T-helper 1 cell (primary cell): ENCODE data around the gene FAHD2B.
"Not testable (repeated sequence)": the region's sequence is repeated elsewhere in the genome, so short reads cannot be mapped to it uniquely, and the experiment has no call there.

Experiments
- DNase-seq, 5 donors: peaks; one replicate each; pipeline ENCODE4 v3.0.0-alpha.2; 2012 to 2020

Gene FAHD2B

GRCh38 chr2:97067279-97068004 lies 27.2 kb downstream of the FAHD2B start:
- no peak for DNase-seq

DNA sequence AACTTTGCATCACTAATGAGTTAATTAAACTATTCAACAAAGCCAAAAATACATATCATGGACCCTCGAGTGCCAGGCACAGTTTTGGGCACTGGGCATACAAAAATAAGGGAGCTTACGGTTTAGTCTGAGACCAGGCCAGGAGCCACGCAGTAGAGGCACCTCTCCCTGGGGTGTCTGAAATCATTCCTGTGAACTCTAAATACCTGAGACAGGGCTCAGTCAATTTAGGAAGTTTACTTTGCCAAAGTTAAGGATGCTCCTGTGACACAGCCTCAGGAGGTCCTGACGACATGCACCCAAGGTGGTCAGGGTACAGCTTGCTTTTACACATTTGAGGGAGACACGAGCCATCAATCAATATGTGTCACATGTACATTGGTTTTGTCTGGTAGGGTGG lies 28.7 kb downstream of the FAHD2B start:
- DNase-seq = not testable (repeated sequence)

DNA sequence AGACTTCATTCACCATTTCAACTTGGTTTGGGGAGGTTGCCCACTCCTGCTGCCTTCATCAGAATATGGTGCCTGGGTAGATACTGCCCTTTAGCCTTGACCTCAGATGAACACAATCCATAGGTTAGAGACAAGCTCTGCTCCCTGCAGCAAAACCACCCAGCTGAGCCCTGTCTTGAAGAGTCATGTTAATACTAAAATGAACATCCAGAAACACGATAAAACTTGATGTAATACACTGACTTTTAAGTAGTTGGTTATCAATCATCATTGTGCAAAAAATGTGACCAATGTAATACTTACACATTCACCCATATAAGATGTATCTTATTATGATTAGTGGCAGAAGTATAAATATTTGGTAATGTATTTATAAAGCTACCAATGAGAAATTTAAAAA lies 32.7 kb downstream of the FAHD2B start:
- not testable (repeated sequence) for DNase-seq

DNA sequence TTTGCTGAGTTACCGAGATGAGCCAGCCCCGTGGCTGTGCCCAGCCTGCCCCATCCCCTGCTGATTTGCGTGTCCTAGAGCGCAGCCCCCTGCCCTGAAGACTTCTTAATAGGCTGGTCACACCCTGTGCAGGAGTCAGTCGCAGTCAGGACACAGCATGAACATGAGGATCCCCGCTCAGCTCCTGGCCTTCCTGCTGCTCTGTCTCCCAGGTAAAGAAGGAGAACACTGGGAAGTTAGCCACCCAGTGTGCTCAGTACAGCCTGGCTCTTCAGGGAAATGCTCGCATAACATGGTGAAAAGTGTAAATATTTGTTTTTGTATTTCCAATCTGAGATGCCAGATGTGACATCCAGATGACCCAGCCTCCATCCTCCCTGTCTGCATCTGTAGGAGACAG lies 34.9 kb downstream of the FAHD2B start:
- not testable (repeated sequence) for DNase-seq

DNA sequence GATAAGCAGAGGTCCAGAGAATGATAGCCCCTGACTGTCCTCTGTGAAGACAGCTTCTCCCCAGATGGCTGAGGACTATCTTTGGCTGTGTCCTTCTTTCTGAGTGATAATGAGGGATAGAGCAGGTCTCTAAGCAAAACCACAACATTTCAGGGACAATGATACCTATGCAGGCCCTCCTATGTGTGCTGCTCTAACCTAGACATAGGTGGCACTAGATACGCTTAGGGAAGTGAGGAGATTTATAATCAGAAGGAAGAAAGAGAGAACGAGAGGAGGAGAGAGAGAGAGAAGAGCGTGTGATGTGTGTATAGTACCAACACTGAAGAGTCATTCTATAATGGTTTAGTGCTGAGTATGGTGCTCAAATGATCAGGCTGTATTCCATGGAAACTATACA lies 38.5 kb downstream of the FAHD2B start:
- not testable (repeated sequence) for DNase-seq

- not testable (repeated sequence) for DNase-seq
Measured at GRCh38 chr2:97050032-97050431, 44.6 kb downstream of the FAHD2B start.

- not testable (repeated sequence) for DNase-seq
Measured at GRCh38 chr2:97048448-97048847, 46.2 kb downstream of the FAHD2B start.

GRCh38 chr2:97046676-97047075 lies 48.0 kb downstream of the FAHD2B start:
- not testable (repeated sequence) for DNase-seq

DNA sequence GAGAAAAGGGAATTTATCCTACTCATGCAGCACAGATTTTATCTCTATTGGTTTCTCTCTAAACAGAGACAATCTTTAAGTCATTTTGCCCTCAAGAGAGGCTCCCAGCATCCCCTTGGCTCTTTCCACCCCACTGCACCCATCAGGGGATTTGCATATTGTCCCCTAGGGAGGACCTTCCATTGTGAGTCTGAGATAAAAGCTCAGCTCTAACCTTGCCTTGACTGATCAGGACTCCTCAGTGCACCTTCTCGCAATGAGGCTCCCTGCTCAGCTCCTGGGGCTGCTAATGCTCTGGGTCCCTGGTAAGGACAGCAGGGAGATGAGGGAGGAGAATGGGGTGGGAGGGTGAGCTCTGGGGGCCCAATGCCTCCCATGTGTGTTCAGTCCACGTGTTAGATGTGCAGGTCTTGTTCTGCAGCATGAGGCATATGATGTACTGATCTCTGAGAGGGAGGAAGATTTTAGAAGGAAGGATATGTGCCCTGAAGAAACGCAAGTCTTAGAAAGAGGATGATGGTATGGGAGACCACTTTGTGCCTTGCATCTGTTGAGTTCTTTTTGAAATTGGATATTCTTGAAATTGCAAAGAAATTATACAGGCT lies 48.7 kb downstream of the FAHD2B start:
- DNase-seq = not testable (repeated sequence)
